Measurements from ENCODE around the gene LAP3.

Gene LAP3

GRCh38 chr4:17619416-17620105 is 42.6 kb downstream of the LAP3 start:
- DNase-seq (ENCODE audit: low spot score): no peak

- DNase-seq (ENCODE audit: low spot score): no peak
Observed at GRCh38 chr4:17623451-17624001, 46.5 kb downstream of the LAP3 start.

GRCh38 chr4:17624821-17625220 is 47.8 kb downstream of the LAP3 start:
- DNase-seq (ENCODE audit: low spot score): no peak

- no peak for DNase-seq (ENCODE audit: low spot score)
Observed at GRCh38 chr4:17630228-17630627, 53.2 kb downstream of the LAP3 start.

GRCh38 chr4:17633600-17633999 is 56.6 kb downstream of the LAP3 start:
- no peak for DNase-seq (ENCODE audit: low spot score)

GRCh38 chr4:17635056-17635455 is 58.1 kb downstream of the LAP3 start:
- no peak for DNase-seq (ENCODE audit: low spot score)

- DNase-seq (ENCODE audit: low spot score): no peak
Observed at GRCh38 chr4:17636341-17636695, 59.3 kb downstream of the LAP3 start.

- DNase-seq (ENCODE audit: low spot score): peak; percentile 81
Observed at GRCh38 chr4:17636696-17637622, 60.0 kb downstream of the LAP3 start.

GRCh38 chr4:17639136-17639535 is 62.1 kb downstream of the LAP3 start:
- no peak for DNase-seq (ENCODE audit: low spot score)

GRCh38 chr4:17642398-17642783 is 65.4 kb downstream of the LAP3 start:
- DNase-seq (ENCODE audit: low spot score): no peak

- no peak for DNase-seq (ENCODE audit: low spot score)
Observed at GRCh38 chr4:17646693-17647092, 69.7 kb downstream of the LAP3 start.

GRCh38 chr4:17647176-17647806 is 70.3 kb downstream of the LAP3 start:
- DNase-seq (ENCODE audit: low spot score): no peak

GRCh38 chr4:17647927-17648326 is 70.9 kb downstream of the LAP3 start:
- DNase-seq (ENCODE audit: low spot score): peak; percentile 30

- DNase-seq (ENCODE audit: low spot score): no peak
Observed at GRCh38 chr4:17650406-17650805, 73.4 kb downstream of the LAP3 start.

- no peak for DNase-seq (ENCODE audit: low spot score)
Observed at GRCh38 chr4:17654701-17655100, 77.7 kb downstream of the LAP3 start.

GRCh38 chr4:17657090-17657489 is 80.1 kb downstream of the LAP3 start:
- no peak for DNase-seq (ENCODE audit: low spot score)

Data from RKO (cell line).